Measurements from ENCODE around the gene ALCAM.

The ALCAM gene

DNA sequence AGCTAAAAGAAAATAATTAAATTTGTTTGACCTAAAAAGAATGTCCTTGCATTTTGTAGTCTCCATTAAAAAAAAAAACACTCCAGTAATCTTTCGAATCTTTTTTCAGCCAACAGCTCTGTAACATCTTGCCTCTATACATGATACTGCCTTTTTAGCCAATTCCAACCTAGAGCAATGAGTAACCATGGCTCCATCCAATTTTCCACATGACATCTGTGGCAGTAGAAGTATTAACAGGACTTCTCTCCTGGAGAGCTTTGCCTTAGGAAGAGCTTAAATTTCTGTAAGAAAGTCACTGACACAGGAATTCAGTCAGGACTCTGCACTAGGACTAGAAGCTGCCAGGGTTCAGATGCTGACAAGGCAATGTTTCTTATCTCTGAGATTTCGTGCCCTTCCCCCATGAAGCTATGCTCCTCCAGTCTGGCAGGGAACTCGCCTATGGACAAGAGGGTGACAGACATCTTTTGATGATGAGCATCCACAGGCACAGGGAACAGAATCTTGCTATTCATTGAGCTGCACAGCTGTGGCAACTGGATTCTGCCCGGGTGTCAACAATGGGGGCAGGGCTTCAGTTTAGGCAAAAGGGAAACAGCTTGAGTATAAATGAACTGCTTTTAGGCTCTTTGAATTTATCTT lies 81.8 kb downstream of the ALCAM start:
- H3K27ac ChIP-seq = no peak overlapping the region
- TF ChIP-seq, protein P1, sequence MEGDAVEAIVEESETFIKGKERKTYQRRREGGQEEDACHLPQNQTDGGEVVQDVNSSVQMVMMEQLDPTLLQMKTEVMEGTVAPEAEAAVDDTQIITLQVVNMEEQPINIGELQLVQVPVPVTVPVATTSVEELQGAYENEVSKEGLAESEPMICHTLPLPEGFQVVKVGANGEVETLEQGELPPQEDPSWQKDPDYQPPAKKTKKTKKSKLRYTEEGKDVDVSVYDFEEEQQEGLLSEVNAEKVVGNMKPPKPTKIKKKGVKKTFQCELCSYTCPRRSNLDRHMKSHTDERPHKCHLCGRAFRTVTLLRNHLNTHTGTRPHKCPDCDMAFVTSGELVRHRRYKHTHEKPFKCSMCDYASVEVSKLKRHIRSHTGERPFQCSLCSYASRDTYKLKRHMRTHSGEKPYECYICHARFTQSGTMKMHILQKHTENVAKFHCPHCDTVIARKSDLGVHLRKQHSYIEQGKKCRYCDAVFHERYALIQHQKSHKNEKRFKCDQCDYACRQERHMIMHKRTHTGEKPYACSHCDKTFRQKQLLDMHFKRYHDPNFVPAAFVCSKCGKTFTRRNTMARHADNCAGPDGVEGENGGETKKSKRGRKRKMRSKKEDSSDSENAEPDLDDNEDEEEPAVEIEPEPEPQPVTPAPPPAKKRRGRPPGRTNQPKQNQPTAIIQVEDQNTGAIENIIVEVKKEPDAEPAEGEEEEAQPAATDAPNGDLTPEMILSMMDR (IDR thresholded peaks at IDR 0.05) = no peak
- no peaks in the 10 kb centered on the region for H3K36me3 ChIP-seq
- H3K4me3 ChIP-seq (ENCODE audit: low read depth in 1 of 2, low read length in 1 of 2) = no peak overlapping the region
- no peaks in the 10 kb centered on the region for H3K9me3 ChIP-seq
- H3K27me3 ChIP-seq = no peaks in the 10 kb centered on the region
- no peaks in the 10 kb centered on the region for H3K4me1 ChIP-seq (ENCODE audit: control insufficient read depth in 1 of 2, insufficient read depth in 1 of 2, low read depth in 1 of 2, low read length in 1 of 2)

DNA sequence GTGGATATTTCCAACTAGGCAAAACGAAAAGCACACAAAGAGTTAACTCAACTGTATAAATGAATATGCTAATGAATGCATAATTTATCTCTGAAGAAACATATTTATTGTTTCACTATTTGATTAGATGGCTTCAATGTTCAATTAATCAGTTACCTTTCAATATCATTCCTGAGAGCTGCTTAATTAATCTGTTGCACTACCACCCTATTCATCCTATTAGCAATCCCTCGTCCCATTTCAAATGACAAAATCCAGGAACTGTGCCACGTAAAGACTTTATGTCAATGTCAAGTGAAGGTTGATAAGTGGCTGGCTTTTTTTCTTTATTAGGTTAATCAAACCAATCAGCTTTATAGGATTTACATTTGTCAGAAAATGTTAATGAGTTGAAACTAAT lies 82.7 kb downstream of the ALCAM start:
- Histone ChIP-seq H3K27me3 (no peaks in the 10 kb centered on the region), H3K36me3 (no peaks in the 10 kb centered on the region), H3K4me3 (ENCODE audit: low read depth in 1 of 2, low read length in 1 of 2) (no peak overlapping the region), H3K27ac (no peak overlapping the region), H3K4me1 (ENCODE audit: control insufficient read depth in 1 of 2, insufficient read depth in 1 of 2, low read depth in 1 of 2, low read length in 1 of 2) (no peaks in the 10 kb centered on the region), H3K9me3 (no peaks in the 10 kb centered on the region)
- TF ChIP-seq, protein P1 (IDR thresholded peaks at IDR 0.05) = no peak

DNA sequence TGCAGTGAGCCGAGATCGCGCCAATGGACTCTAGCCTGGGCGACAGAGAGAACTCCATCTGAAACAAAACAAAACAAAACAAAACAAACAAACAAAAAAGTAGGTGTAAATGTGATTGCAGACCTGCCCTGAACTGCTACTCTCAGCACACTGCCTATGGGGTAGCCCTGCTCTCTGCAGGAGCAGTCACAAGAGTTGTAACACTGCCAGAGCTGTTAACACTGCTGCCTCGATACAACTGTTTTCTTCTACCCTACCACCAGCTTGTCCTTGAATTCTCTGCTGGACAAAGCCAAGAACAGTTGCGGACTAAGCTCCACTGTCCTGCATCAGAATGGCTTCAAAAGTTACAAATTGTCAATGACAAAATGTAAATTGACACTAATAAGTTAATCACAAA lies 89.3 kb downstream of the ALCAM start:
- H3K27ac ChIP-seq = no peak overlapping the region

DNA sequence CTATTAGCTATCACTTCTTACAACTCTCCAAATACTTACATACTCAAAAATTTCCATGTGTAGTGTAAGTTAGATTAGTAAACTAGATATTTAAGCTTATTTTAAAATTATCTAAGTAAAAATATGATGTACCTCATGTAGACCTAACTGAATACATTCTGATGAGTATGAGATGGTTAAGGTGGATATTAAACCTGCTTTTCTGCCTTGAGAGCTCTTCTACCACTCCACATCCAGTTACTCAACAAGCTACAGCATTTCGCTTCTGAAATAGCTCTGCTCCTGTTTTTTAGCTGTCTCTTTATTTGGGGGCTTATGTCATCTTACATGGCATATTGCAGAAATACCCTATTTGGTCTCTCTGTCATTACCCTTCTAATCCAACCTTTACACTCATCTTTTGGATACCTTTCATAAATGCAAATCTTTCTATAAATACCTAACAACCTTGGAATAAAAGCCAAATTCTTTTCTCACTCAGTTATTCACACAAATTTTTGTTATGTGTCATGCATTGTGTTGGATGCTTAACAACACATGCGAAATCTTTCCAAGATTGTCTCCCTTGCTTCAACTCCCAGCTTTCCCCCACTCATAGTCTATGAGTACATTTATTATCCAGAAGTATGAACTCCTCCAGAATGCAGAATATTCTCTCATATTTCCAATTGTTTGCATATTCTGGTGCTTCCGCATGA lies 92.0 kb downstream of the ALCAM start:
- Histone ChIP-seq H3K27me3 (no peaks in the 10 kb centered on the region), H3K9me3 (no peaks in the 10 kb centered on the region), H3K4me1 (ENCODE audit: control insufficient read depth in 1 of 2, insufficient read depth in 1 of 2, low read depth in 1 of 2, low read length in 1 of 2) (peaks cover 11 to 14% of the 10 kb centered on the region in 2 experiments), H3K36me3 (no peaks in the 10 kb centered on the region), H3K27ac (no peak overlapping the region), H3K4me3 (ENCODE audit: low read depth in 1 of 2, low read length in 1 of 2) (no peak overlapping the region)
- TF ChIP-seq, protein P1 (IDR thresholded peaks at IDR 0.05) = no peak

More for the DNA sequence above, 89.3 kb downstream of the ALCAM start:
- no peaks in the 10 kb centered on the region for H3K9me3 ChIP-seq
- TF ChIP-seq, protein P1 (IDR thresholded peaks at IDR 0.05) = no peak
- H3K36me3 ChIP-seq = no peaks in the 10 kb centered on the region
- H3K4me3 ChIP-seq (ENCODE audit: low read depth in 1 of 2, low read length in 1 of 2) = no peak overlapping the region
- no peaks in the 10 kb centered on the region for H3K27me3 ChIP-seq
- peaks cover 11 to 14% of the 10 kb centered on the region in 2 experiments for H3K4me1 ChIP-seq (ENCODE audit: control insufficient read depth in 1 of 2, insufficient read depth in 1 of 2, low read depth in 1 of 2, low read length in 1 of 2)

DNA sequence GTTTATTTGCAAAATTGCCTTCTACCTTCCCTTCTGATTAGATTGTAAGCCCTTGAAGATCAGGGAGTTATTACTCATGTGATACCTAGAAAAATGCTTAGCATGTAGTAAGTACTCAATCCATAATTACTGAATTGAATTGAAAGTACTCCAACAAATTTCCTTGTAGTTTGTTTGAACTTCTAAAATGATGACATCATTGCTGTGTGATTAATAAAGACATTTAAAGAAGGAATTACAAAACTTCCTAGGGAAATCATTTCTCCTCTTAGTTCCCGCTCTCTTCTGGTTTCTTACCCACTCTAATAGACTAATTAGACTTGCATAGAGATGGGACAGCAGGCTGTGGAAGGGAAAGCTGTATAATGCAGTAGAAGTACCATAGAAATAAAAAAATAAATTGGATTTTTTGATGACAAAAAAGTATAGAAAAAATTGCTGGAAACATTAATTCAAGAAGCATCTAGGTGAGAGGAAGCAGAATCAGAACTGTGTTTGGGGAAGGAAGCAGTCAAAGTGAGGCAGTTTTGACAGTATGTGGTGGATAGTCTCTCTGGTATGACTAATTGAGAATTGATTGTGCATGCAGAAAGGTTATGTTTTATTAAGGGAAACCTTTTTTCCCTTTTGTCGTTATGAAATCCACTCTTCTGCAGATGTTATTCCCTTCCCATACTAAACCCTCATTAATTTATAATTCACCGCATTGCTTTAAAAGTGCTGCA lies 93.0 kb downstream of the ALCAM start:
- TF ChIP-seq, protein P1 (IDR thresholded peaks at IDR 0.05) = no peak
- Histone ChIP-seq H3K9me3 (no peaks in the 10 kb centered on the region), H3K27me3 (no peaks in the 10 kb centered on the region), H3K4me1 (ENCODE audit: control insufficient read depth in 1 of 2, insufficient read depth in 1 of 2, low read depth in 1 of 2, low read length in 1 of 2) (peaks cover 11 to 14% of the 10 kb centered on the region in 2 experiments), H3K36me3 (no peaks in the 10 kb centered on the region), H3K4me3 (ENCODE audit: low read depth in 1 of 2, low read length in 1 of 2) (no peak overlapping the region), H3K27ac (peak overlapping the region; percentile 7)

Data from neutrophil (primary cell).